GM19372 (cell line): ENCODE measurements around the gene PVALEF.

Source experiments
- ATAC-seq: cut with Tn5 transposase; IDR thresholded peaks from one replicate; pipeline ENCODE4 v1.9.1; 2021; ENCODE audit warnings: mild to moderate bottlenecking, low read depth, moderate library complexity; ENCODE audit not compliant: unreplicated experiment

Gene PVALEF

DNA sequence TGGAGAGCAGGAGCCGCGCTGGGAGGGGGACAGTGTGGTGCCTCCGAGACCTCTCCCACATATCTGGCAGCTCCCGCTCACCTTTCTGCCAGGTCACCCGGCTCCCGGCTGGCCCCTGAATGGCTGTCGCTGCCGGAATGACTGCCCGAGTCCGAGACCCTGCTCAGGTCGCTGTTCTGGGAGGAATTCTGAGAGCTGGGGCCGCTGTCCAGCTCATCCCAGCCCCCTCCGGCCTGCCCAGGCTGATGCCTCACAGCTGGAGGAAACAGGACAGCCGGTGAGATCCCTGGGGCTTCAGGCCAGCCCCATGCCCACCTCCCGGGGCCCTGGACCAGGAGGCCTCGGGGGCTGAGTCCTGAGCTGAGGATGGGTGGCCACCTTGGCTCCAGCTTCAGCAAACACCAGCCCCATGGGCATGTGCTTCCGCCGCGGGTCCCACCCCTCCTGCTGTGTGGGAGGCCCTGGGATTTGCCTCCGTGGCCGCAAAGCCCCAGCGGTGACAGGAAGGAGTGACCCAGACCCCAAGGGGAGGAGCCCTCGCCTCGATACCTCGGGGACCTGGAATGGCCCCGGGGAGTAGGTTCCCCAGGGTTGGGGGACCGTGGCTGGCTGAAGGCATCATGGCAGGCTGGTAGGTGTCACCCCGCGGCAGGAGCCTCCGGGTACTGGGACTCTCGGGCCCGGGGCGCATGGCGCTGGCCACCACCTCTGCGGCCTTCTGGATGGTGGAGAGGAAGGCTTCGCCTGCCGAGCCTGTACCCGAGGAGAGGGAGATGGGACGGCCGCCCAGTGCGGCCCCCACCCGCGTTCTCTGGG lies 66.7 kb downstream of the PVALEF start:
- ATAC-seq: no peak
